Smooth muscle cell (in vitro differentiated cells): ENCODE results near the gene NNAT. TPM values are rescaled to one million over a fixed set of nuclear protein-coding genes. Genes with fewer than 3 reads are reported as not detected.

Experiments
- DNase-seq: peaks from one replicate; lab custom pipeline; 2025; ENCODE audit not compliant: unreplicated experiment; lab: John Stamatoyannopoulos, UW
- H2AFZ ChIP-seq: fragments of 200-600 bp; sonication (generic); 2 replicates; pipeline ENCODE4 v1.6.0; 2016; ENCODE audit warnings: antibody characterized with exemption, low read depth, mild to moderate bottlenecking
- H3F3A ChIP-seq: fragments of 200-600 bp; sonication (generic); 2 replicates; pipeline ENCODE4 v1.6.0; 2017; ENCODE audit warnings: antibody characterized with exemption, low read depth
- H3K27ac ChIP-seq: fragments of 200-600 bp; sonication (generic); 2 replicates; pipeline ENCODE4 v1.5.1; 2016; ENCODE audit warnings: low read depth, mild to moderate bottlenecking
- H3K27me3 ChIP-seq: fragments of 200-600 bp; sonication (generic); 2 replicates; pipeline ENCODE4 v1.6.1; 2016; ENCODE audit warnings: low read depth, mild to moderate bottlenecking
- H3K36me3 ChIP-seq: fragments of 200-600 bp; sonication (generic); 2 replicates; pipeline ENCODE4 v1.5.1; 2016; ENCODE audit warnings: low read depth
- H3K4me1 ChIP-seq: fragments of 200-600 bp; sonication (generic); 2 replicates; pipeline ENCODE4 v1.5.1; 2016; ENCODE audit warnings: low read depth
- H3K4me2 ChIP-seq: fragments of 200-600 bp; sonication (generic); 2 replicates; pipeline ENCODE4 v1.6.0; 2016; ENCODE audit warnings: mild to moderate bottlenecking
- H3K4me3 ChIP-seq: fragments of 200-600 bp; sonication (generic); 2 replicates; pipeline ENCODE4 v1.5.1; 2016; ENCODE audit warnings: mild to moderate bottlenecking
- H3K79me2 ChIP-seq: fragments of 200-600 bp; sonication (generic); 2 replicates; pipeline ENCODE4 v1.6.0; 2016; ENCODE audit warnings: low read depth, mild to moderate bottlenecking
- H3K9ac ChIP-seq: fragments of 200-600 bp; sonication (generic); 2 replicates; pipeline ENCODE4 v1.6.0; 2016; ENCODE audit warnings: low read depth
- H3K9me3 ChIP-seq: fragments of 200-600 bp; sonication (generic); replicated peaks from 2 replicates; pipeline ENCODE4 v1.5.1; 2016; ENCODE audit warnings: low read depth
- H4K20me1 ChIP-seq: fragments of 200-600 bp; sonication (generic); 2 replicates; pipeline ENCODE4 v1.6.0; 2016; ENCODE audit warnings: low read depth
- WGBS: methylation state at CpG from one replicate; pipeline ENCODE4 v1.1.7; 2016; ENCODE audit warnings: low lambda C conversion rate; 5-methylcytosine and 5-hydroxymethylcytosine counted together
- polyA plus RNA-seq: library from polyadenylated mRNA; unstranded; fragments of >200 nt; fragmentation: Nextera tagmentation; extraction: Ambion mirVana; gene quantifications from 2 replicates; pipeline ENCODE4 v1.2.1, GENCODE V29; 2016
- total RNA-seq: library from RNA; depleted of rRNA; stranded (reverse); fragments of >200 nt; gene quantifications from 2 replicates; pipeline ENCODE4 v1.2.3, GENCODE V29; 2014
- TF ChIP-seq, protein P1 (sequence below): fragments of 200-600 bp; sonication (generic); IDR thresholded peaks from 2 replicates; pipeline ENCODE4 v1.5.1; 2017; ENCODE audit warnings: borderline replicate concordance, mild to moderate bottlenecking, antibody characterized with exemption; ENCODE audit not compliant: insufficient read depth, poor library complexity, severe bottlenecking

NNAT gene
- total and polyA plus RNA-seq, 2 experiments from 2014 or later = 0.35 TPM; not detected in 1

DNA sequence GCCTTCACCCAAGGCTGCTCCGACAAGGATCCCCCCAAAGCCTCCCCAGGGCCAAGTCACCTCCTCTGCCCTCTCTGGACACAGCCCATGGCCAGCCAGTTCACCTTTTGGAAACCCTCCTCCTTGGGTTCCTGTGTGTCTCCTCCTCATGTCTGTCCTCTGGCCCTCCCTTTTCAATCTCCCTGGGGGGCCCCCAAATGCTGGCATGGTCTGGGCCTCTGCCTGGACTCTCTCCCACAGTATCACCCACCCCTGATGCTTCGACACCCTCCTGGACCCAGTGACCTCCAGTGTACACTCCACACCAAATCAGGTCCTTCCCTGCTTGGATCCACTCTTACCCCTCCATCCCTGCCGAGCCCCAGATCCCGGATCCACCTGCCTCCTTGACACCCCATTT, 46.7 kb upstream of the NNAT start:
- 88% methylated on average over 4 of the region's 4 CpGs for WGBS
- no peak for DNase-seq

GRCh38 chr20:37475252-37475651, 45.8 kb upstream of the NNAT start:
- Histone ChIP-seq H3K4me3 (no peak overlapping the region), H3K36me3 (no peaks in the 10 kb centered on the region), H4K20me1 (no peaks in the 10 kb centered on the region), H3K27me3 (no peaks in the 10 kb centered on the region), H3K79me2 (no peaks in the 10 kb centered on the region), H3K9me3 (no peaks in the 10 kb centered on the region), H3K27ac (no peak overlapping the region), H2AFZ (no peak overlapping the region), H3K4me2 (no peak overlapping the region), H3F3A (no peaks in the 10 kb centered on the region), H3K9ac (no peak overlapping the region), H3K4me1 (no peaks in the 10 kb centered on the region)
- TF ChIP-seq, protein P1, sequence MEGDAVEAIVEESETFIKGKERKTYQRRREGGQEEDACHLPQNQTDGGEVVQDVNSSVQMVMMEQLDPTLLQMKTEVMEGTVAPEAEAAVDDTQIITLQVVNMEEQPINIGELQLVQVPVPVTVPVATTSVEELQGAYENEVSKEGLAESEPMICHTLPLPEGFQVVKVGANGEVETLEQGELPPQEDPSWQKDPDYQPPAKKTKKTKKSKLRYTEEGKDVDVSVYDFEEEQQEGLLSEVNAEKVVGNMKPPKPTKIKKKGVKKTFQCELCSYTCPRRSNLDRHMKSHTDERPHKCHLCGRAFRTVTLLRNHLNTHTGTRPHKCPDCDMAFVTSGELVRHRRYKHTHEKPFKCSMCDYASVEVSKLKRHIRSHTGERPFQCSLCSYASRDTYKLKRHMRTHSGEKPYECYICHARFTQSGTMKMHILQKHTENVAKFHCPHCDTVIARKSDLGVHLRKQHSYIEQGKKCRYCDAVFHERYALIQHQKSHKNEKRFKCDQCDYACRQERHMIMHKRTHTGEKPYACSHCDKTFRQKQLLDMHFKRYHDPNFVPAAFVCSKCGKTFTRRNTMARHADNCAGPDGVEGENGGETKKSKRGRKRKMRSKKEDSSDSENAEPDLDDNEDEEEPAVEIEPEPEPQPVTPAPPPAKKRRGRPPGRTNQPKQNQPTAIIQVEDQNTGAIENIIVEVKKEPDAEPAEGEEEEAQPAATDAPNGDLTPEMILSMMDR = no peak
- DNase-seq = no peak
- 93% methylated on average over 5 of the region's 5 CpGs for WGBS

More for the DNA sequence above, 46.7 kb upstream of the NNAT start:
- Histone ChIP-seq H3K4me3 (no peak overlapping the region), H3K4me2 (no peak overlapping the region), H3F3A (no peaks in the 10 kb centered on the region), H2AFZ (no peak overlapping the region), H3K27ac (no peak overlapping the region), H3K9me3 (no peaks in the 10 kb centered on the region), H4K20me1 (no peaks in the 10 kb centered on the region), H3K36me3 (no peaks in the 10 kb centered on the region), H3K9ac (no peak overlapping the region), H3K79me2 (no peaks in the 10 kb centered on the region), H3K4me1 (no peaks in the 10 kb centered on the region), H3K27me3 (no peaks in the 10 kb centered on the region)
- TF ChIP-seq, protein P1 = no peak

GRCh38 chr20:37477041-37477440, 44.0 kb upstream of the NNAT start:
- Histone ChIP-seq H3K9ac (no peak overlapping the region), H2AFZ (no peak overlapping the region), H3K27ac (no peak overlapping the region), H3F3A (no peaks in the 10 kb centered on the region), H3K4me1 (no peaks in the 10 kb centered on the region), H3K9me3 (no peaks in the 10 kb centered on the region), H3K79me2 (no peaks in the 10 kb centered on the region), H3K36me3 (no peaks in the 10 kb centered on the region), H3K4me3 (no peak overlapping the region), H3K4me2 (no peak overlapping the region), H4K20me1 (no peaks in the 10 kb centered on the region), H3K27me3 (no peaks in the 10 kb centered on the region)
- no peak for DNase-seq
- 78% methylated on average over 3 of the region's 3 CpGs for WGBS
- TF ChIP-seq, protein P1 = no peak

- Histone ChIP-seq H3K36me3 (no peaks in the 10 kb centered on the region), H3K4me2 (no peak overlapping the region), H3K79me2 (no peaks in the 10 kb centered on the region), H2AFZ (no peak overlapping the region), H3K27me3 (no peaks in the 10 kb centered on the region), H3K9ac (no peak overlapping the region), H3K4me3 (no peak overlapping the region), H3K27ac (no peak overlapping the region), H3K4me1 (no peaks in the 10 kb centered on the region), H3F3A (no peaks in the 10 kb centered on the region), H3K9me3 (no peaks in the 10 kb centered on the region), H4K20me1 (no peaks in the 10 kb centered on the region)
- no peak for DNase-seq
- WGBS = 91% methylated on average over 6 of the region's 6 CpGs
- TF ChIP-seq, protein P1 = no peak
Measured at GRCh38 chr20:37479266-37479665, 41.8 kb upstream of the NNAT start.
